Measurements from ENCODE around the gene RAVER1.

- TF ChIP-seq, protein P1, sequence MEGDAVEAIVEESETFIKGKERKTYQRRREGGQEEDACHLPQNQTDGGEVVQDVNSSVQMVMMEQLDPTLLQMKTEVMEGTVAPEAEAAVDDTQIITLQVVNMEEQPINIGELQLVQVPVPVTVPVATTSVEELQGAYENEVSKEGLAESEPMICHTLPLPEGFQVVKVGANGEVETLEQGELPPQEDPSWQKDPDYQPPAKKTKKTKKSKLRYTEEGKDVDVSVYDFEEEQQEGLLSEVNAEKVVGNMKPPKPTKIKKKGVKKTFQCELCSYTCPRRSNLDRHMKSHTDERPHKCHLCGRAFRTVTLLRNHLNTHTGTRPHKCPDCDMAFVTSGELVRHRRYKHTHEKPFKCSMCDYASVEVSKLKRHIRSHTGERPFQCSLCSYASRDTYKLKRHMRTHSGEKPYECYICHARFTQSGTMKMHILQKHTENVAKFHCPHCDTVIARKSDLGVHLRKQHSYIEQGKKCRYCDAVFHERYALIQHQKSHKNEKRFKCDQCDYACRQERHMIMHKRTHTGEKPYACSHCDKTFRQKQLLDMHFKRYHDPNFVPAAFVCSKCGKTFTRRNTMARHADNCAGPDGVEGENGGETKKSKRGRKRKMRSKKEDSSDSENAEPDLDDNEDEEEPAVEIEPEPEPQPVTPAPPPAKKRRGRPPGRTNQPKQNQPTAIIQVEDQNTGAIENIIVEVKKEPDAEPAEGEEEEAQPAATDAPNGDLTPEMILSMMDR (IDR thresholded peaks at IDR 0.05; ENCODE audit: borderline replicate concordance, extremely low read depth, low read length, poor library complexity, severe bottlenecking), result no peak
- no peak for TF ChIP-seq EZH2 (IDR thresholded peaks at IDR 0.05; ENCODE audit: borderline replicate concordance, low read depth, low read length, severe bottlenecking)
These were observed 42.3 kb downstream of the RAVER1 start for GRCh38 chr19:10290876-10291553.
